ENCODE measurements around the gene LCN15. TPM values are rescaled to one million over a fixed set of nuclear protein-coding genes. Genes with fewer than 3 reads are reported as not detected.
A peak's percentile ranks its signal among the peaks of the same experiment; 100 is the strongest.
"Not testable (repeated sequence)": the region's sequence is repeated elsewhere in the genome, so short reads cannot be mapped to it uniquely, and the experiment has no call there.

Gene LCN15
- total RNA-seq, 1 donor from 2014 or later = not detected

GRCh38 chr9:136798708-136799078 is 34.4 kb upstream of the LCN15 start:
- no peaks in the 10 kb centered on the region for H3K9me3 Mint-ChIP-seq (ENCODE audit: unreplicated experiment)
- H3K27me3 Mint-ChIP-seq (ENCODE audit: unreplicated experiment) = peaks cover 19% of the 10 kb centered on the region
- no peak for TF ChIP-seq CTCF (IDR thresholded peaks at IDR 0.05)
- H3K4me3 Mint-ChIP-seq (ENCODE audit: unreplicated experiment) = no peak overlapping the region
- H3K27ac Mint-ChIP-seq (ENCODE audit: unreplicated experiment) = no peak overlapping the region
- H3K36me3 Mint-ChIP-seq (ENCODE audit: unreplicated experiment) = no peaks in the 10 kb centered on the region
- H3K4me1 Mint-ChIP-seq (ENCODE audit: unreplicated experiment) = peaks cover 24% of the 10 kb centered on the region
- no peak for DNase-seq (ENCODE audit: extremely low spot score, unreplicated experiment)

GRCh38 chr9:136796775-136797347 is 32.5 kb upstream of the LCN15 start:
- H3K36me3 Mint-ChIP-seq (ENCODE audit: unreplicated experiment) = not testable (repeated sequence)

GRCh38 chr9:136796238-136796774 is 32.0 kb upstream of the LCN15 start, which contains the start of gene CCDC183:
Gene CCDC183 (plus strand): TSS chr9:136796338. CDS start chr9:136796398, 60 bp downstream.
- TF ChIP-seq CTCF (IDR thresholded peaks at IDR 0.05) = no peak
- Mint-ChIP-seq H3K9me3 (ENCODE audit: unreplicated experiment) (no peaks in the 10 kb centered on the region), H3K27me3 (ENCODE audit: unreplicated experiment) (peaks cover 12% of the 10 kb centered on the region), H3K4me1 (ENCODE audit: unreplicated experiment) (peaks cover 27% of the 10 kb centered on the region), H3K36me3 (ENCODE audit: unreplicated experiment) (no peaks in the 10 kb centered on the region), H3K27ac (ENCODE audit: unreplicated experiment) (no peak within 1 kb of the TSS), H3K4me3 (ENCODE audit: unreplicated experiment) (peak within 1 kb of the TSS; percentile 10)
- DNase-seq (ENCODE audit: extremely low spot score, unreplicated experiment) = no peak

More at GRCh38 chr9:136796775-136797347, 32.5 kb upstream of the LCN15 start:
- not testable (repeated sequence) for H3K27ac Mint-ChIP-seq (ENCODE audit: unreplicated experiment); H3K4me3 Mint-ChIP-seq (ENCODE audit: unreplicated experiment); DNase-seq (ENCODE audit: extremely low spot score, unreplicated experiment); H3K9me3 Mint-ChIP-seq (ENCODE audit: unreplicated experiment)
- Mint-ChIP-seq H3K27me3 (ENCODE audit: unreplicated experiment) (peaks cover 14% of the 10 kb centered on the region), H3K4me1 (ENCODE audit: unreplicated experiment) (peaks cover 27% of the 10 kb centered on the region)

GRCh38 chr9:136795000-136795348 is 30.7 kb upstream of the LCN15 start:
- H3K9me3 Mint-ChIP-seq (ENCODE audit: unreplicated experiment) = no peaks in the 10 kb centered on the region
- peaks cover 6% of the 10 kb centered on the region for H3K27me3 Mint-ChIP-seq (ENCODE audit: unreplicated experiment)
- peaks cover 22% of the 10 kb centered on the region for H3K4me1 Mint-ChIP-seq (ENCODE audit: unreplicated experiment)
- no peak overlapping the region for H3K4me3 Mint-ChIP-seq (ENCODE audit: unreplicated experiment)
- H3K36me3 Mint-ChIP-seq (ENCODE audit: unreplicated experiment) = no peaks in the 10 kb centered on the region
- H3K27ac Mint-ChIP-seq (ENCODE audit: unreplicated experiment) = no peak overlapping the region
- no peak for TF ChIP-seq CTCF (IDR thresholded peaks at IDR 0.05)
- no peak for DNase-seq (ENCODE audit: extremely low spot score, unreplicated experiment)

- Mint-ChIP-seq H3K4me3 (ENCODE audit: unreplicated experiment) (no peak overlapping the region), H3K27ac (ENCODE audit: unreplicated experiment) (no peak overlapping the region), H3K9me3 (ENCODE audit: unreplicated experiment) (no peaks in the 10 kb centered on the region), H3K36me3 (ENCODE audit: unreplicated experiment) (no peaks in the 10 kb centered on the region), H3K27me3 (ENCODE audit: unreplicated experiment) (peaks cover 6% of the 10 kb centered on the region), H3K4me1 (ENCODE audit: unreplicated experiment) (peaks cover 24% of the 10 kb centered on the region)
- TF ChIP-seq CTCF (IDR thresholded peaks at IDR 0.05) = no peak
- no peak for DNase-seq (ENCODE audit: extremely low spot score, unreplicated experiment)
Observed at GRCh38 chr9:136794281-136794999, 30.1 kb upstream of the LCN15 start.
